GM12865 (cell line): ENCODE data around the gene ZNF280B.
"Not testable (repeated sequence)": the region's sequence is repeated elsewhere in the genome, so short reads cannot be mapped to it uniquely, and the experiment has no call there.

ENCODE experiments used
- DNase-seq: peaks from one replicate; pipeline ENCODE4 v3.0.0; 2010; ENCODE audit warnings: low read depth
- H3K4me3 ChIP-seq: 2 replicates; pipeline ENCODE4 v1.5.1; 2011; ENCODE audit warnings: mild to moderate bottlenecking, low read depth, low read length, control low read depth
- TF ChIP-seq, protein P1 (sequence below): IDR thresholded peaks from 2 replicates; pipeline ENCODE4 v1.5.1; 2011; ENCODE audit warnings: low read length, control low read depth, low read depth, inconsistent platforms; ENCODE audit not compliant: insufficient read depth; ENCODE audit errors: missing control alignments

The ZNF280B gene

GRCh38 chr22:22474733-22475132 lies 33.8 kb downstream of the ZNF280B start:
- DNase-seq = no peak
- TF ChIP-seq, protein P1, sequence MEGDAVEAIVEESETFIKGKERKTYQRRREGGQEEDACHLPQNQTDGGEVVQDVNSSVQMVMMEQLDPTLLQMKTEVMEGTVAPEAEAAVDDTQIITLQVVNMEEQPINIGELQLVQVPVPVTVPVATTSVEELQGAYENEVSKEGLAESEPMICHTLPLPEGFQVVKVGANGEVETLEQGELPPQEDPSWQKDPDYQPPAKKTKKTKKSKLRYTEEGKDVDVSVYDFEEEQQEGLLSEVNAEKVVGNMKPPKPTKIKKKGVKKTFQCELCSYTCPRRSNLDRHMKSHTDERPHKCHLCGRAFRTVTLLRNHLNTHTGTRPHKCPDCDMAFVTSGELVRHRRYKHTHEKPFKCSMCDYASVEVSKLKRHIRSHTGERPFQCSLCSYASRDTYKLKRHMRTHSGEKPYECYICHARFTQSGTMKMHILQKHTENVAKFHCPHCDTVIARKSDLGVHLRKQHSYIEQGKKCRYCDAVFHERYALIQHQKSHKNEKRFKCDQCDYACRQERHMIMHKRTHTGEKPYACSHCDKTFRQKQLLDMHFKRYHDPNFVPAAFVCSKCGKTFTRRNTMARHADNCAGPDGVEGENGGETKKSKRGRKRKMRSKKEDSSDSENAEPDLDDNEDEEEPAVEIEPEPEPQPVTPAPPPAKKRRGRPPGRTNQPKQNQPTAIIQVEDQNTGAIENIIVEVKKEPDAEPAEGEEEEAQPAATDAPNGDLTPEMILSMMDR = no peak
- no peak overlapping the region for H3K4me3 ChIP-seq

GRCh38 chr22:22471104-22471503 lies 37.4 kb downstream of the ZNF280B start:
- not testable (repeated sequence) for H3K4me3 ChIP-seq, DNase-seq

- no peak for DNase-seq
- H3K4me3 ChIP-seq = no peak overlapping the region
- TF ChIP-seq, protein P1 = no peak
Measured at GRCh38 chr22:22469527-22469926, 39.0 kb downstream of the ZNF280B start.

DNA sequence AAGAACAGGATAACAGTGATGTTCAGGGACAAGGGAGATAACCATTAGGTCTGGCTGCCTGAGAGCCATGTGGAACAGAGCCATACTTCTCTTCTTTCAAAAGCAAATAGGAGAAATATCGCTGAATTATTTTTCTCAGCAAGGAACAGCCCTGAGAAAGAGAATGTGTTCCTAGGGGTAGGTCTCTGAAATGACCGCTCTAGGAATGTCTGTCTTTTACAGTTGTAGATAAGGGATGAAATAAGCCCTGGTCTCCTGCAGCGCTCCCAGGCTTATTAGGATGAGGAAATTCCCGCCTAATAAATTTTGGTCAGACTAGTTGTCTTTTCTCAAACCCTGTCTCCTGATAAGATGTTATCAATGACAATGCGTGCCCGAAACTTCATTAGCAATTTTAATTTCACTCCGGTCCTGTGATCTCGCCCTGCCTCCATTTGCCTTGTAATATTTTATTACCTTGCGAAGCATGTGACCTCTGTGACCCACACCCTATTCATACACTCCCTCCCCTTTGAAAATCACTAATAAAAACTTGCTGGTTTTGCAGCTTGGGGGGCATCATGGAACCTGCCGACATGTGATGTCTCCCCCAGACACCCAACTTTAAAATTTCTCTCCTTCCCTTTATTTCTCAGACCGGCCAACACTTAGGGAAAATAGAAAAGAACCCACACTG lies 39.6 kb downstream of the ZNF280B start:
- not testable (repeated sequence) for DNase-seq

DNA sequence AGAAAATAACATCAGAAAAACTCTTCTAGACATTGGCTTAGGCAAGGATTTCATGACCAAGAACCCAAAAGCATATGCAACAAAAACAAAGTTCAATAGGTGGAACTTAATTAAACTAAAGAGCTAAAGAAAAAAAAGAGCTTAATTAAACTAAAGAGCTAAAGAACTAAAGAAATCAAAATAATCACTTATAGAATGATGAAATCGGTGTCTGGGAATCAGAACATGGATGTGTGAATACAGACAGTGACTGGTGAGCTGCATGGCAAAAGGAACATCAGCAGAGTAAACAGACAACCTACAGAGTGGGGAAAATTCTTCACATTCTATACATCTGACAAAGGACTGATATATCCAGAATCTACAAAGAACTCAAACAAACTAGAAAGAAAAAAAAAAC lies 41.4 kb downstream of the ZNF280B start:
- DNase-seq = no peak
- TF ChIP-seq, protein P1 = no peak
- H3K4me3 ChIP-seq = no peak overlapping the region

More for the DNA sequence above, 39.6 kb downstream of the ZNF280B start:
- not testable (repeated sequence) for H3K4me3 ChIP-seq

DNA sequence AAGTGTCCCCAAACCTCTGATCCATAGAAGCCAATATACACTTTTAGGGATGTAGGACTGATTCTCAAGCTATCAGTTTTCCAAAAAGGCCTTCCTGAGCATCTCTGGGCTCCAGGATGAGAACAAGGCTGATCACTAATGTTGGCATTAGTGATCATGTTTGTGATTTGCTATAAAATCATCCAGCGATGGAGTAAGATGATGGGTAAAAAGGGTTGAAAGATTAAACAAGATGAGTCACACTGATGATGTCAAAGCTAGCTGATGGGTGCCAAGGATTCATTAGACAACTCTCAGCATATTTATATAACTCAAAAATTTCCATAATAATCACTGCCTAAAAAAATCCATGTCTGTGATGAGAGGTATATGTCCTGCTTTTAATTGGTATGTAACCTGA lies 42.8 kb downstream of the ZNF280B start:
- H3K4me3 ChIP-seq = no peak overlapping the region
- TF ChIP-seq, protein P1 = no peak
- DNase-seq = no peak

DNA sequence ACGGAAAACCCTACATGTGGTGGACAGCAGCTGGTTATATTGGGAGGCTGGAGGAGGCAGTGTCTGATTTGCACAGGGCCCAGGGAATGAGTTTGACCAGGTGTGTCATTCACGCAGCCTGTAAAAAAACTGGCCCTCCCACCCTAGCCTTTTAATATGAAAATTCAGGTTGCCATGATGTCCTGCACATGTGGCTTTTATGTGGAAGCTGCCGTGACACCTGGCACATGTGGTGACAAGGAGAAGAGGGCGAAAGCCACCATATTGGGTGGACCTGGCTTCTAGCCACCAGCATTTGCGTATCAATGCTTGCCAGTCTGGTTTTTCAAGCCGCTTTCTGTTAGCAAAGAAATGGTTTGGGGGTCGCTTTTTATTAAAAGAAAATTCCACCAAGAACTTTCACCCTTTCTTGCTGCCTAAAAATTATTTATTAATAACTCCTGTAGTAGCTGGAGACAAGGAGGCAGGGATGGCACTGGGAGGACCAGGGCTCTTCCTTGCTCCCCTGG lies 43.4 kb downstream of the ZNF280B start:
- TF ChIP-seq, protein P1 = no peak
- no peak for DNase-seq
- no peak overlapping the region for H3K4me3 ChIP-seq

- TF ChIP-seq, protein P1 = no peak
- no peak overlapping the region for H3K4me3 ChIP-seq
- no peak for DNase-seq
Measured at GRCh38 chr22:22464541-22465054, 43.9 kb downstream of the ZNF280B start.
